GM21619 (cell line): ENCODE measurements around the gene ARVCF.

ENCODE experiments used
- ATAC-seq: cut with Tn5 transposase; IDR thresholded peaks from one replicate; pipeline ENCODE4 v1.9.1; 2021; ENCODE audit not compliant: unreplicated experiment

Gene ARVCF

DNA sequence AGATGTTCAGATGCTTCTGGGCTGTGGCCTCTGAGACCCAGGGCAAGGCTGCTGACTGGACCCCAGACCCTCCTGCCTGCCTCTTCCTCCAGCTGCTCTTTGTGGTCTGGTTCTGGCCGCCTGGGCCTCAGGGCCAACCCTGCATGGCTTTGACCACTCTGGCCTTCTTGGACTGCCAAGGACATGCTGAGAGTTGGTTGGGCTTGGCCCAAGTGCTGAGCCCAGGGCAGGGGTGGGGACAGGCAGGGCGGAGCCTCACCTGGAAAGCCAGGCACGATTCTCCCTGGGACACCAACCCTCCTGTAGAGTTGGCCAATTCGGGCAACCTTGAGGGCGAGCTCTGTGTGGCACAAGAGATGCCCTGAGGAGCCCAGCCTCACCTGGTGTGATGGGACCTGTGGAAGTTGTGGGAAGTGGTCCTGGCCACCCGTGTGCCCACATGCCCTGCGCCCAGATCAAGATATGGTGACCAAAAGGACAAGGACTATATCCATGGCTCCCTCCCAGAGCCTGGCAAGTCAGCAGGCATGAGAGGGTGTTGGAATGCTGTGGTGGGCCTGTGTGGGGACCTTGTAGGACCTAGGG lies 15.9 kb upstream of the ARVCF start:
- ATAC-seq = no peak

DNA sequence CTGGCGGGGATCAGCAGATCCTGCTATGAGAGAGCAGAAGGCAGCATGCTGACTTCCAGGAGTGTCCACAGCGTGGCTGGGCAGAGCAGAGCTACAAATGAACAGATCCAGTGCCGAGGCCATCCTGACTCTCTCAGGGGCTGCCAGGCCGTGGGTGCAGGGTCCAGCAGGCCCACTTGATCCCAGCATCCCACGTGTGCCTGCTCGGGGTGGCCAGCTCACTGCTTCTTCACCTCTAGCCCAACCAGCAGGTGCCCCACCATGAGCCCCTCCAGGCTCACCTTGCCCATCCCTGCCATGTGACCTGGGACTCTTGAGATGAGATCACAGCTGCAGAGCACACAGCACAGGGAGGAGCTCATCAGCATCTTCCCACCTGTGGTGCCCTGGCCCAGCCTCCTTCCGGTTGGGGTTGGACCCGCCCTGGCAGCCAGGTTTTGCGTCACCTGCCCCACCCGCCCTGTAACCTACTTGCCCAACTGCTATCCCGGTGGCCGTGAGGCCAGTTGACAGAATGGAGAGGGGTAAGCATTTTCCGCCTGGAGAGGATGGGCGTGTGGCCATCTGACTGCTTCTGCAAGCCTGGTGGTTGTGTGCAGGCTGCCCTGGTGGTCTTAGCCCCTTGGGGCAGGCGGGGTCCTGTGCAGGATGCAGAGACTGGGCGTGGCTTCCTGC lies 15.2 kb upstream of the ARVCF start:
- ATAC-seq = no peak

DNA sequence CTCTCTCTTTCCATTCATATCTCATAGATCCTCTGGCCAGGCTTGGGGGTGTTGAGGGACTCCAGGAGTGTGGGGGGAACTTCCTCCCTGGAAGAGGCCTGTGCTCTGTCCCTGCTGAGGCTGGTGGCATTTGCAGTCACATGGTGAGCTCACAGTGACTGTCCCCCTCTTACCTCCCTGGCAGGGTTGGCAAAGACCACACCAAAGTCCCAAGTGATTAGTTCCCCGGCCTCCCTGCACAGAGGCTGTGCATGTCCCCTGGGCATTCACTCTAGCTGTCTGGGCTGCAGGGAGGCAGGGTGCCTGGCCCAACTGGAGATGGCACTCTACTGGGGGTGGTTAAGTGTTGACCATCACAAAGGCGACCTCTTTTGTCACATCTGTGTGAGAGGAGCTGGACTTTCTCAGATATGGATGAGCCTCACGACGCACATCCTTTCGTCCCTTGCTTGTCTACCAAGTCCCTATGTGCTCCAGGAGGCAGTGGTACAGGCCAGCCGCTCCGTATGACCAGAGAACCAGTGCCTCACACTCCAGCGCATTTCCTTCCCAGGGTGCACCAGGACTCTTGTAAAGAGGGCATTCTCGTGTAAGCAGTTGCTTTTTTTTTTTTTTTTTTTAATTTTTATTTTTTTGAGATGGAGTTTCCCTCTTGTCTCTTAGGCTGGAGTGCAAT lies 13.1 kb upstream of the ARVCF start:
- no peak for ATAC-seq

DNA sequence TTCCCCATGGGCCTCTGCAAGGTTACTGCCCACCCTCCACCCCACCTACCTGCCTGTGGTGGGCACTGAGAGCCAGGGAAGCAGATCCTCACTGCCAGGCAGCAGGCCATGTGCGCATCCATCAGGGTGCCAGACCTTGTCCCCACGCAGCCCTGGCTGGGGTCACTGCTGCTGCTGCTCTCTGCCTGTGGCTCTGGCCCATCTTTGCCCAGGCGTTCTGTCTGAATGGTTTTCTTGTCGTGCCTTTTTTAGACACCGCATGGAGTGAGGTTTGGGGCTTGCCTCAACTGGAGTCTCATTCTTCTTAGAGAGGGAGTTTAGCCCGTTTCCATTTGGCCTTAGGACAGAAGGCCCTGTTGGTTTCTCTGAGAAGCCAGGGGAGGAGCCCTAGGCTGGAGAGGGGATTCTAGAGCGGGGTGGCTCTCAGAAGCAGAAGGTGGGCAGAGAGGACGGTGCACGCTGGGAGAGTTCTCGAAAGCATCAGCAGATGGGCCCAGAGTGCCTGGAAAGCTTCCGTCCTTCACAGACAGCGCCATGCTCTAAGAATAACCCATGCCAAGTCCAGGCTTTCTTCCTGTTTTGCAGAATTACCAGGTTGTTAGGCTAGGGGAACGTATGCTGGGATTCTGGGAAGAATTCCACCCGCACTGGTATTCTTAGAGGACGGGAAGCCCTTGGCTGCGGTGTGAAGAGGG lies 12.4 kb upstream of the ARVCF start:
- ATAC-seq = no peak

DNA sequence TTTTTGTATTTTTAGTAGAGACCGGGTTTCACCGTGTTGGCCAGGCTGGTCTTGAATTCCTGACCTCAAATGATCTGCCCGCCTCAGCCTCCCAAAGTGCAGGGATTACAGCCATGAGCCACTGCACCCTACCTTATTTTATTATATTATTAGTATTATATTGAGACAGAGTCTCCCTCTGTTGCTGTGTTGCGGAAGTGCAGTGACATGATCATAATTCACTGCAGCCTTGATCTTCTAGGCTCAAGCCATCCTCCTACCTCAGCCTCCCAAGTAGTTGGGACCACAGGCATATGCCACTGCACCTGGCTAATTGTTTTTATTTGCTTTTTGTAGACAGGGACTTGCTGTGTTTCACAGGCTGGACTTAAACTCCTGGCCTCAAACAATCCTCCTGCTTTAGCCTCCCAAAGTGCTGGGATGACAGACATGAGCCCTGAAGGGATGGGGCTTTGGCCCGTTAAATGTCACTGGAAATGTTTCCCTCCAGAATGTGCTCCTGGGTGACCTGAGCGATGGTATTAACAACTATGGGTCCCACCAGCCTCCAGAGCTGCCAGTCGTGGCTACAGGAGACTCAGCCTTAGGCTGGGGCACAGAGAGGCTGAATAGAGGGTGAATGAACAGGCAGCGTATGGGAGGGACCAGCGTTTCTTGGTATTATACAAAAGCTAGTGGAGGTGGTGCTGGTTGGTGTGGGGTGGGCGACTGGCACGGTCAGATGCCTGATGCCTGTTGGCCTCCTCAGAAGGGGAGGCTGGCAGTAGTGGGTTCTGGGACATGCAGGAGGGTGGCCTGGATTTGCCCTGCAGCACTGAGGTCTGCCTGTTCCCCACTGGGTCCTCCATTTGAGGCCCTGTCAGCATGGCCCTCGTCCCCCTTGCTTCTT lies 11.6 kb upstream of the ARVCF start:
- no peak for ATAC-seq

DNA sequence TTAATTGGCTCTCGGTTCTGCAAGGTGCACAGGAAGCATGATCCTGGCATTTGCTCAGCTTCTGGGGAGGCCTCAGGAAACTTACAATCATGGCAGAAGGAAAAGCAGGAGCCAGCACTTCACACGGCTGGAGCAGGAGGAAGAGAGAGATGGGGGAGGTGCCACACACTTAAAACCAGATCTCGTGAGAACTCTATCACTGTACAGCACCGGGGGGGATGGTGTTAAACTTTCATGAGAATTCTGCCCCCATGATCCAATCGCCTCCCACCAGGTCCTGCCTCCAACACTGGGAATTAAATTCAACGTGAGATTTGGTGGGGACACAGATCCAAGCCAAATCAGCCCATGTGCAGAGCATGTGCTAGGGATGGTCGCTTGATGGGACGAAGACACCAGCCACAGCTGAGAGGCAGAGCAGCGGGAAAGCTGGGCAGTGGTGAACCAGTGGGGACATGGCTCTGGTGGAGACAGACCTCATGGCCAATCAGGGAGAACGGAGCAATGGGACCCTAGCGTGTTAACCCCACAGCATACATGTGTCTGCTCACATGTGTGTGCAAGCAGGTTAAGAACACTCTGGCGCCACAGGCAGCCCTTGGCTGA lies 10.5 kb upstream of the ARVCF start:
- ATAC-seq = no peak

DNA sequence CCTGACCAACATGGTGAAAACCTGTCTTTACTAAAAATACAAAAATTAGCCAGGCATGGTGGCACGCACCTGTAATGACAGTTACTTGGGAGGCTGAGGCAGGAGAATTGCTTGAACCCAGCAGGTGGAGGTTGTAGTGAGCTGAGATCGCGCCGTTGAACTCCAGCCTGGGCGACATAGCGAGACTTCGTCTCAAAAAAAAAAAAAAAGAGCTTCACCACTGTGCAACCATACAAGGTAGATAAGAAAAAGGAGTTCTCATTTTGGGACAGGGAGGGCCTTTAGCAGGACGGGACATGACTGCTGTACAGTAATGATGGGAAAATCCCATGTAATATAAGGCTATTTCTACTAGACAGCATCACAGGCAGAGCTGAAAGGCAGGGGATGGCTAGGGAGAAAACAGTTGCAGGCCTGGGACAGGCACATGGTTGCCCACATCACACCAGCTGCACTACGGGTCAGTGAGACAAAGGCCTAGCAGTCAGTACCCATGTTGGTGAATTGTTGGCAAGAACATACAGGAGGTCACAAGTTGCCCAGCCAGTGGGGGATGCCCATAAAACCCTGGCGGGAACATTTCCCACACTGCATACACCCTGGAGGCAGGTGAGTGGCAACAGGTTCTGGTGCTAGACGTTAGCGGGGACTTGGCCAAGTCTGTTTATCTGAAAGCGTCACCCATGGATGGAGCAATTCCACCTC lies 9.7 kb upstream of the ARVCF start:
- no peak for ATAC-seq

DNA sequence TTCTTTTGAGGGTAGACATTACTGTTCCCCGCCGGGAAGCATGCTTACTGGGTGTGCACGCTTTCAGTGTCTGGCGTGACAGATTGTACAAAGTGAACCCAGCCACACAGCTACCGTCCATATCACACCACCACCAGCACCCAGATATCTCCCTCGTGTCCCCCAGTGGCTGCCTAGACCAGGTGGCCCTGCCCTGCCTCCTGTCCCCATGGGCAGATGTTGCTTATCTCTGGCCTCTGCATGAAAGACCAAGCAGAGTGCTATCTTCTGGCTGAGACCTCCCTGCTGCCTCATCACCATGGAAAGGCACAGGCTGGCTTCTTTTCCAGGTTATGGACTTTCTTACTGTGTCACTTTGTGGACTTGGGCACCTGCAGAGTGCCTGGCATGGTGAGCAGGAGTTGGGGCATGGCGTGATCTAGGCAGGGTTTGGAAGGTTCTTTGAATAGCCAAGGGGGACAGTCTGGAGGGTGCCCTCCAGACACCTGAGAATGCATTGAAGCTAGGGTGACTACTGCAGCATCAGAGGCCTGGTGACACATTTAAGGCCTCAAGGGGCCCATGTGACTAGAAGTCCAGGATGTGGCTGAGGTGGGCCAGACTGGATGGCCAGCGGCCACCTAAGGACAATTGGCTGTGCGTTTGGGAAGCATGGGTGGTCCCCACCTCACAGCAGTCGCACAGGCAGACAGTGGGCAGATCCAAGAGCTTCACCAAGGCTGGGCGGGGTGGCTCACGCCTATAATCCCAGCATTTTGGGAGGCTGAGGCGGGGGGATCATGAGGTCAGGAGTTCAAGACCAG lies 9.0 kb upstream of the ARVCF start:
- ATAC-seq = no peak

DNA sequence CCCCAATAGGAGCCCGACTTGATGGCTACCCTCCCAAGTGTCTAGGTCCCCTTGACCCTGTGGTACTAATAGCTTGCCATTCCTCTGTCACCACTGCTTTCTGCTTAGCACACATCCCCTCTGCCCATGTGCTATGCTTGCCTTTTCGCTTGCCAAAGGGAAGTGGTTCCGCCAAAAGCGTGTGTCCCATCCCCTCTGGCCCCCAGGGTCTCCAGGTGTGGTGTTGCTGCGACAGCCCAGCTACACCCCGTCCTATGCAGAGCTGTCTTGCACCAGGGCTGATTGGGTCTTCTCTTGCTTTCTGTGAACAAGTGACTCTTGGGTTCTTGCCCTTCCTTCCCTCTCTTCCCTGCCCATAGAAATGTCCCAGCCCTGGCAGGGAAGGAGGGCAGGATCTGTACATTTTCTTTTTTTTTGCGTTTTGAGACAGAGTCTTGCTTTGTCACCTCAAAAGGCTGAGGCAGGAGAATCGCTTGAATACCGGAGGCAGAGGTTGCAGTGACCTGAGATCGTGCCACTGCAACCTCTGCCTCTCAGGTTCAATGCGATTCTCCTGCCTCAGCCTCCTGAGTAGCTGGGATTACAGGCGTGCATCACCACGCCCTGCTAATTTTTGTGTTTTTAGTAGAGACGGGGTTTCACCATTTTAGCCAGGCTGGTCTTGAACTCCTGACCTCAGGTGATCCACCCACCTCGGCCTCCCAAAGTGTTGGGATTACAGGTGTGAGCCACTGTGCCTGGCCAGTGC lies 8.2 kb upstream of the ARVCF start:
- no peak for ATAC-seq

DNA sequence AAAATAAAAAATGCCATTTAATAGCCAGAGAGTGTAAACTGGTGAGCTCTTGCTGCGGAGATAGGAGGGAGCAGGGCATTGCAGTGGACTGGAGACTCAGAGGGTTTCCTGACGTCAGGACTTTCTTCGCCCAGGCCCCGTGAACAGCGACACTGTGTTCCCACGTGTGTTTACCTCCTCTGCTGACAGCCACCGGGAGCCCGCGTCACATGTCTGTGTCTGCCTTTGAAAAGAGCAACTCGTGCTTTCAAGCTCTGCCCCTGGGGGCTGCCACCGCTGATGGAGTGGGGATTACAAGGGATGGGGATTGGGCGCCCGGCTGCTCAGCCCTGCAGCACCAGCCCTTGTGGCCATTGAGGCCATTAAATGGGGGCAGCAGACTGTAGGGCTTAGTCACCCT lies 7.6 kb upstream of the ARVCF start:
- no peak for ATAC-seq

DNA sequence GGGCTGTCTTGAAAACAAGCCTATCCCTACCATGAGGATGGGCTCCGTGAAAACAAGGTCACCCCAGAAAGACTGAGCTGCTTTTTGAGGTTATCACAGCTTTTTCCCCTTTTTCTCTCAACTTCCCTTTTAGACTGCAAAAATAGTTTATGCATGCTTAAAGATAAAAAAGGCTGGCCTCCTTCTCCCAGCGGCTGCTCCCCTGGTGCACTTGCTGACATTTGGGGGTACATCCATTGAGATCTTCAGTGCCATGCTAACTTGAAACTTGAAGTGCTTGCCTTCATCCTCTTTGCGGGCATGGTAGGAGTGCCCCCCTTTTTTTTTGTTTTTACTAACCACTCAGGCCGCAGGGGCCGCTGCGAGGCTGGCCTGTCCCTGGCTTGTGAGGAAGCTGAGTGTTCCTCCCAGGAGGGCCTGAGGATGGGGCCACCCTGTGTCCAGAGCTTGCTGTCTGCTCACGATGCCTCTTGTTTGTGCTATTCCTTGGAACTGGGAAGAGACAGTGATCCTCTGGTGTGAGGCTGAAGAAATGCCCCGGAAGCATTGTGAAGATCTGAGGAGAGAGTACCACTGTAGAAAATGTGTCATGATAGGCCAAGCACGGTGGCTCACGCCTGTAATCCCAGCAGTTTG lies 6.5 kb upstream of the ARVCF start:
- ATAC-seq = no peak

DNA sequence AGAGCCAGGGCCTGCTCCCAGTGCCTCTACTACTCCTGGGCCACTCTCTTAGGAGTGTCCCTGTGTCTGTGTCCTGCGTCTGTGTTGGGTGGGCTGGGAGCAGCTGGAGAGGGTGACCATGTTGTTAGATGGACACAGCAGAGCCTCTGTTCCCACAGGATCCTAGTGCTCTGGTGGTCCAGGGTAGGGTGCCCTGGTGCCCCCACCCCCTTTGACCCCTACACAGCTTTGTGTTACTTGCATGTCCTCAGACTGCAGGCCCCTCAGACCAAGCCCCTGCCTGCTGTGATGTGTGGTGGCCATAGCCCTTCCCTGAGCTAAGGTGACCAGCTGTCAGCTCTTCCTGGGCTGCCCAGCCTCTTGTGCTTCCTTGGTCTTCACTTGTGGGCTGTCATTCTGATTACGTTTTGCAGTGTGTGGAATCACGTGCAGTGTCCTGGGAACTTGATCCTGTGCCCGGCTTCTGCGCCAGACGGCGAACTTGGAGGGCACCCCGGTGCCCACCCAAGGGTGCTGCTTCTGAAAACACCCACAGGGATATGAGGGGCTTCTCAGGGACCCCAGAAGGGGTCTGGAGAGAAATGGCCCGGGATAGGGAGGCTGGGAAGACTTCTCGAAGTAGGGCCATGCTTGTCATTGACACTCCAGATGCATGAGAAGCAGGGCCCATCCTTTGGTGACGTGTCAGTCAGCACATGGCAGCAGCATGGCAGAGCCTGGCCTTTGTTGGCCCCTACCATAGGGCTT lies 5.8 kb upstream of the ARVCF start:
- no peak for ATAC-seq

DNA sequence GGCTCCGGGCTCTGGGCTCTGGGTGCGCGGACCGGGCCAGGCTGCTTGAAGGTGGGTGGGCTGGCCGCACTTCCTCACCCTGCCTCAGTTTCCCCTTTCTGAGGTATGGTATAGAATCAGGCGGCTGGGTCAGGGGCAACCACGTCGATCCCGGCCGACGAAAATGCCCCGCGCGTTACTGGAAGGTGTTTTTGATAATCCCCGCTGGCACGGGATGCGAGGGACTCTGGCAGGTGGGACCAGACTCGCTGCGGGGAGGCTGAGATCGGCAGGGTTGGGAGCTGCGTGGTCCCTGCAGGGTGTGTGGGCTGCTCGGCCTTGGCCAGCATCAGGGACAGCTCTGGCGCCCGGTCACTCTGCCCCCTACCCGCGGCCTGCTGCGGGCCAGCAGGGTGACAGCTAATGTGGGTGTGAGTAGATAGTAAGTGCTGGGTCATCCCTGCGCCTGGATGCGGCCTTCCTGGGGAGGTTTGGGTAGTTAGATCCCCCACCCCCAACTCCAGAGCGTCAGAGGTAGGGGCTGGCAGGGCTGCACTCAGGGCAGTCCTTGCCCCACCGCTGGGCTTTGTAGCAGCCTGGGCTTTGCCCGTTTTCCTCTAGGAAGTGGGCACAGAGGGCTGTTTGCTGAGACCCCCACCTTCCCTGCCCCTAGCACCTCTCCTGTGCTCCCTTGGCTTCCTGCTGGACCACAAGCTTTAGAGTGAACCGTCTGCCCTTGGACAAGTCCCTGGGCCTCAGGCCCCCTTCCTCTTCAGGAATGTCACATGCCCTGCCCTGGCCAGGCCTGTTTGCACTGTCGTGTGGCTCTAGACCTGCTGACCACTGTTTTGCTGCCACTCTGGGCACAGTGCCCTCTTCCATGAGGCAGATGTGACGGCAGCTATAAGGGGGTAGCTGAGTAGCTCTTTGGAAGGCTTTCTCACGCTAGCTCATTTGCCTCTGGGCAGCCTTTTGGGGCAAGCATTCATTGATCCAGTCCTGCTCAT lies 4.9 kb upstream of the ARVCF start:
- ATAC-seq = peak; percentile 10

DNA sequence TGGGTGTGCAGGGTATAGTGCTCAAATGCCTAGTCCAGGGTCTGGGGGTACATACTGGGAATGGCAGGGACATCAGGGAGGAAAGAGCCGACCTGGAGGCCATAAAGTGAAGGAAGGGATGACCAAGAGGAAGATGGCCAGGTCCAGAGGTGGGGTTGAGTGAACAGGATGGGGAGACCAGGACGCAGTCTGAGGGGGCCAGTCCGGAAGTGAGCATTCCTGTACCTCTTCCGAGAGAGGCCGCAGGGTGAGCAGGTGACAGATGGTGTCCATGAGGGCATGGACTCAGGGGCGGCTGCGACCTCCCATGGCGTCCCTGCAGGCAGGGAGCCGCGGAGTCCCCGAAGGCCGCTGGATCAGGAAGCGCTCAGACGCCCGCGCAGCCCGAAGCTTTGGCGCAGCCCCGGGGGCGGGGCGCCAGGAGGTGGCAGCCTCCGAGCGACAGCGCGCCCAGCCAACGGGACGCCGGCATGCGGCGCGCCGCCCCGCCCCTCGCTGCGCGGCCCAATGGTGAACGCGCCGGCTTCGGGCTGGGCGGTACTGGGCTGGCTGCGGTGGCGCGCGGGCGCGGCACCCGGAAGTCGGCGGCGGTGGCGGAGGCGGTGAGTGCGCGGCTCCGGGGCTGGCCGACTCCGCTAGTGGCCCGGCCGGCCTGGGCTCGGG lies 4.0 kb upstream of the ARVCF start, which contains the start of gene TANGO2:
Gene TANGO2 (plus strand): TSS at position 578 of the 663 bp plus-strand sequence. CDS start 15,689 bp downstream, outside the sequence.
- ATAC-seq = peak; percentile 72
